ENCODE data around the gene BRINP2. TPM values are rescaled to one million over a fixed set of nuclear protein-coding genes. Genes with fewer than 3 reads are reported as not detected.
A peak's percentile ranks its signal among the peaks of the same experiment; 100 is the strongest.

Gene BRINP2
- polyA plus RNA-seq, 3 donors, result not detected

DNA sequence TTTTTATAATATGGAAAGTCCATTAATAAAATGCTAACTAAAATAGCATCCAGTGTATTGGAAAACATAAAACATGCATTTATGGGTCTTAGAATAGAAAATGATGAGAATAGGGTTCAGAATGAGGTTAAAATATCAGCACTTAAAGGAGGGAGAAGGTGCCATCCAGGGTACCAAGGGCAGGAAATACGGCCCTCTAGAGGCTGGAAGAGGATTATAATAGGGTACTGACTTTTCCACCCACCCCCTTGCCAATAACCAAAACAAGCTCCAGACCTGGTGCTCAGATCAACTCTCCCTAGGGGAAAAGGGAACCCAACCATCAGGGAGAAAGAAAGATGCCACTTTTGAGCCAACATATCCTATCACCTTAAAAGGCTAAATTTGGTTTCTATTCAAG is 32.9 kb upstream of the BRINP2 start:
- H3K4me3 Mint-ChIP-seq, result no peak overlapping the region
- no peaks in the 10 kb centered on the region for H3K27me3 Mint-ChIP-seq (ENCODE audit: low read depth in 3 of 3)
- peaks cover 0 to 7% (median 2%) of the 10 kb centered on the region in 7 donors for H3K9me3 Mint-ChIP-seq
- H3K27me3 ChIP-seq (ENCODE audit: control insufficient read depth in 2 of 2, insufficient read depth in 2 of 2, low read length in 2 of 2), result no peaks in the 10 kb centered on the region
- H3K79me2 ChIP-seq (ENCODE audit: insufficient read depth, low read length), result no peaks in the 10 kb centered on the region
- H2AFZ ChIP-seq (ENCODE audit: insufficient read depth, low read depth, low read length, poor library complexity, severe bottlenecking), result no peak overlapping the region
- H3K4me2 ChIP-seq (replicated peaks; ENCODE audit: extremely low read depth, low read length, poor library complexity, severe bottlenecking), result no peak overlapping the region
- H3K4me3 ChIP-seq (replicated peaks in 1 of 3; ENCODE audit: low read depth in 2 of 3, low read length in 3 of 3), result no peak overlapping the region
- intact Hi-C loops (cut with micrococcal nuclease), result no loop called here
- no peaks in the 10 kb centered on the region for H3K4me1 ChIP-seq (ENCODE audit: control insufficient read depth in 1 of 2, insufficient read depth in 2 of 2, low read length in 2 of 2)
- DNase-seq, result no peak
- no peak overlapping the region for H3K9ac ChIP-seq (ENCODE audit: insufficient read depth, low read length, poor library complexity, severe bottlenecking)
- no peaks in the 10 kb centered on the region for H3K36me3 Mint-ChIP-seq
- no peaks in the 10 kb centered on the region for H3K36me3 ChIP-seq (replicated peaks in 1 of 2; ENCODE audit: control insufficient read depth in 1 of 2, insufficient read depth in 2 of 2, low read length in 2 of 2)
- WGBS (ENCODE audit: insufficient coverage), result no CpG with 5 or more reads among the region's 1 CpG
- H3K27ac Mint-ChIP-seq, result no peak overlapping the region
- no peak overlapping the region for H3K27ac ChIP-seq (ENCODE audit: low read depth in 1 of 2, low read length in 2 of 2)
- no peaks in the 10 kb centered on the region for H3K9me3 ChIP-seq (replicated peaks in 1 of 2; ENCODE audit: control insufficient read depth in 1 of 2, insufficient read depth in 1 of 2, low read length in 2 of 2)
- TF ChIP-seq, protein P1, sequence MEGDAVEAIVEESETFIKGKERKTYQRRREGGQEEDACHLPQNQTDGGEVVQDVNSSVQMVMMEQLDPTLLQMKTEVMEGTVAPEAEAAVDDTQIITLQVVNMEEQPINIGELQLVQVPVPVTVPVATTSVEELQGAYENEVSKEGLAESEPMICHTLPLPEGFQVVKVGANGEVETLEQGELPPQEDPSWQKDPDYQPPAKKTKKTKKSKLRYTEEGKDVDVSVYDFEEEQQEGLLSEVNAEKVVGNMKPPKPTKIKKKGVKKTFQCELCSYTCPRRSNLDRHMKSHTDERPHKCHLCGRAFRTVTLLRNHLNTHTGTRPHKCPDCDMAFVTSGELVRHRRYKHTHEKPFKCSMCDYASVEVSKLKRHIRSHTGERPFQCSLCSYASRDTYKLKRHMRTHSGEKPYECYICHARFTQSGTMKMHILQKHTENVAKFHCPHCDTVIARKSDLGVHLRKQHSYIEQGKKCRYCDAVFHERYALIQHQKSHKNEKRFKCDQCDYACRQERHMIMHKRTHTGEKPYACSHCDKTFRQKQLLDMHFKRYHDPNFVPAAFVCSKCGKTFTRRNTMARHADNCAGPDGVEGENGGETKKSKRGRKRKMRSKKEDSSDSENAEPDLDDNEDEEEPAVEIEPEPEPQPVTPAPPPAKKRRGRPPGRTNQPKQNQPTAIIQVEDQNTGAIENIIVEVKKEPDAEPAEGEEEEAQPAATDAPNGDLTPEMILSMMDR (IDR thresholded peaks at IDR 0.05), result no peak
- H4K20me1 ChIP-seq (ENCODE audit: insufficient read depth, low read length), result no peaks in the 10 kb centered on the region
- H3K4me1 Mint-ChIP-seq, result no peaks in the 10 kb centered on the region

DNA sequence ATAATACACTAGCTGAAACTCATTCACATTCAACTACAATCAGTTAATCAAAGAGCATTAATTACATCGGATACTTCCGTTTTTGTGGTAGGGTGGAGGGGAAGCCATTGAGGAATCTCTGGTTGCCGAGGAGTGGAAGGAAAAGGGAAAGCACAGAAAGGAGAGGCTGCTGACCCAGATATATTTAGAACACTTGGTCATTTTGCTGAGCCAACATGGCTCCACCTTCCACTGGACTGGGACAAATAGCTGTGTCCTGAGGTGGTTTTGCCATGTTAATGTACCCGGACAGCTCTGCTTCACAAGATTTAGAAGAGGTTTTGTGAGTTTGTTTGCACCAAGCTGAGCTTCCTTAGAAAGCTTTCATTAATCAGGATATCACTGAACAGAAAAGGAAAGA is 32.4 kb upstream of the BRINP2 start:
- H3K4me2 ChIP-seq (replicated peaks; ENCODE audit: extremely low read depth, low read length, poor library complexity, severe bottlenecking), result no peak overlapping the region
- peaks cover 0 to 7% (median 2%) of the 10 kb centered on the region in 7 donors for H3K9me3 Mint-ChIP-seq
- TF ChIP-seq, protein P1 (IDR thresholded peaks at IDR 0.05), result no peak
- no peaks in the 10 kb centered on the region for H3K4me1 Mint-ChIP-seq
- intact Hi-C loops (cut with micrococcal nuclease), result no loop called here
- no peaks in the 10 kb centered on the region for H3K27me3 ChIP-seq (ENCODE audit: control insufficient read depth in 2 of 2, insufficient read depth in 2 of 2, low read length in 2 of 2)
- peak overlapping the region in 1 of 7 donors; percentile 65 for H3K27ac Mint-ChIP-seq
- no peak overlapping the region for H3K4me3 Mint-ChIP-seq
- no peaks in the 10 kb centered on the region for H3K36me3 Mint-ChIP-seq
- no peaks in the 10 kb centered on the region for H4K20me1 ChIP-seq (ENCODE audit: insufficient read depth, low read length)
- no peak overlapping the region for H2AFZ ChIP-seq (ENCODE audit: insufficient read depth, low read depth, low read length, poor library complexity, severe bottlenecking)
- 71% methylated on average over 1 of the region's 4 CpGs for WGBS (ENCODE audit: insufficient coverage)
- H3K27ac ChIP-seq (ENCODE audit: low read depth in 1 of 2, low read length in 2 of 2), result no peak overlapping the region
- H3K9ac ChIP-seq (ENCODE audit: insufficient read depth, low read length, poor library complexity, severe bottlenecking), result no peak overlapping the region
- no peaks in the 10 kb centered on the region for H3K9me3 ChIP-seq (replicated peaks in 1 of 2; ENCODE audit: control insufficient read depth in 1 of 2, insufficient read depth in 1 of 2, low read length in 2 of 2)
- no peak for DNase-seq
- no peaks in the 10 kb centered on the region for H3K36me3 ChIP-seq (replicated peaks in 1 of 2; ENCODE audit: control insufficient read depth in 1 of 2, insufficient read depth in 2 of 2, low read length in 2 of 2)
- H3K79me2 ChIP-seq (ENCODE audit: insufficient read depth, low read length), result no peaks in the 10 kb centered on the region
- no peaks in the 10 kb centered on the region for H3K27me3 Mint-ChIP-seq (ENCODE audit: low read depth in 3 of 3)
- H3K4me3 ChIP-seq (replicated peaks in 1 of 3; ENCODE audit: low read depth in 2 of 3, low read length in 3 of 3), result no peak overlapping the region
- no peaks in the 10 kb centered on the region for H3K4me1 ChIP-seq (ENCODE audit: control insufficient read depth in 1 of 2, insufficient read depth in 2 of 2, low read length in 2 of 2)

Measured in CD14-positive monocyte (primary cell).